ENCODE measurements around the gene USF1.
A peak's percentile ranks its signal among the peaks of the same experiment; 100 is the strongest.
"Not testable (repeated sequence)": the region's sequence is repeated elsewhere in the genome, so short reads cannot be mapped to it uniquely, and the experiment has no call there.

The USF1 gene

GRCh38 chr1:161017756-161018630 is 27.8 kb downstream of the USF1 start:
- DNase-seq: no peak

GRCh38 chr1:161017181-161017580 is 28.6 kb downstream of the USF1 start:
- DNase-seq: not testable (repeated sequence)

GRCh38 chr1:161016683-161017082 is 29.1 kb downstream of the USF1 start:
- not testable (repeated sequence) for DNase-seq

- no peak for DNase-seq
These were observed 32.1 kb downstream of the USF1 start for GRCh38 chr1:161013488-161014230.

GRCh38 chr1:161013131-161013487 is 32.7 kb downstream of the USF1 start:
- no peak for DNase-seq

- no peak for DNase-seq
These were observed 33.4 kb downstream of the USF1 start for GRCh38 chr1:161012420-161012819.

- no peak for DNase-seq
These were observed 36.1 kb downstream of the USF1 start for GRCh38 chr1:161009602-161010211.

- DNase-seq: no peak
These were observed 36.8 kb downstream of the USF1 start for GRCh38 chr1:161008869-161009510.

GRCh38 chr1:161007369-161007768 is 38.4 kb downstream of the USF1 start:
- no peak for DNase-seq

GRCh38 chr1:161006563-161006962 is 39.2 kb downstream of the USF1 start:
- no peak for DNase-seq

- DNase-seq: no peak
These were observed 44.3 kb downstream of the USF1 start for GRCh38 chr1:161001525-161001924.

GRCh38 chr1:161000736-161001480 is 44.9 kb downstream of the USF1 start:
- DNase-seq: no peak

GRCh38 chr1:160999376-160999775 is 46.4 kb downstream of the USF1 start:
- DNase-seq: no peak

GRCh38 chr1:160997323-160998038 is 48.3 kb downstream of the USF1 start:
- DNase-seq: peak; percentile 7

- no peak for DNase-seq
These were observed 49.6 kb downstream of the USF1 start for GRCh38 chr1:160996178-160996577.

GRCh38 chr1:160993544-160994193 is 52.1 kb downstream of the USF1 start:
- peak; percentile 19 for DNase-seq

- not testable (repeated sequence) for DNase-seq
These were observed 53.7 kb downstream of the USF1 start for GRCh38 chr1:160992036-160992435.

All from NCI-H146 (cell line).